BLaER1 treated with 17β-estradiol and CSF1 and Interleukin-3, amounts not matched to agents 10 nM and 100 nM (cell line): ENCODE data around the gene ADGRD1.

Source experiments
- H3K27ac ChIP-seq, 11 experiments: shearing (Covaris generic); formaldehyde crosslinking; 2 replicates each; pipeline ENCODE4 v1.8.1; 2022
- H3K27me3 ChIP-seq, 11 experiments: shearing (Covaris generic); formaldehyde crosslinking; 2 replicates each; pipeline ENCODE4 v1.8.1; 2022
- H3K36me3 ChIP-seq, 11 experiments: shearing (Covaris generic); formaldehyde crosslinking; 2 replicates each; pipeline ENCODE4 v1.8.1; 2022
- H3K4me1 ChIP-seq, 10 experiments: shearing (Covaris generic); formaldehyde crosslinking; 2 replicates each; pipeline ENCODE4 v1.8.1; 2022
- H3K4me2 ChIP-seq, 11 experiments: shearing (Covaris generic); formaldehyde crosslinking; 2 replicates each; pipeline ENCODE4 v1.8.1; 2022
- H3K4me3 ChIP-seq, 10 experiments: shearing (Covaris generic); formaldehyde crosslinking; 2 replicates each; pipeline ENCODE4 v1.8.1; 2022
- H3K9ac ChIP-seq, 11 experiments: shearing (Covaris generic); formaldehyde crosslinking; 2 replicates each; pipeline ENCODE4 v1.8.1; 2022
- H3K9me3 ChIP-seq, 11 experiments: shearing (Covaris generic); formaldehyde crosslinking; replicated peaks in 1 of 11; 2 replicates each; pipeline ENCODE4 v1.8.1; 2022
- H4K20me1 ChIP-seq, 11 experiments: shearing (Covaris generic); formaldehyde crosslinking; 2 replicates each; pipeline ENCODE4 v1.8.1; 2022
- Cebpa-rat ChIP-seq, 11 experiments: shearing (Covaris generic); IDR thresholded peaks; 2 replicates each; pipeline ENCODE4 v1.8.1; 2022

Gene ADGRD1

DNA sequence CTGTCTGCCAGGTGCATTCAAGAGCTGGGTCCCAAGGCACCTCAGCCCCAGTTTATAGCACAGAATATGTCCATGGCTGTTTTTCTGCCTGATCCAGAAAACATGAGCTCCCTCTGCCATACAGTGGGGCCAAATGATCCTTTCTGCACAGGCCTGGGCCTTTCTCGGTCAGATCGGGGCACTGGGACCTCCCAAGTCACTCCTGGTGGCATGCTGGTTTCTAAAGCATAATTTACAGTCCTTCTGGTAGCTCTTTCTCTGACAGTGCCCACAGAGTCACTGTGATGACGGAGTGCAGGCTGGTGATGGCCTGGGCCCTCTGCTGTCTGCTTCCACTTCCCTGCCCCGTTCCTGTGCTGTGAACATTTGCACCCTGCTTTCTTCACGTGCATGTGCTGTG is 99.2 kb downstream of the ADGRD1 start:
- H3K4me3 ChIP-seq: no peak overlapping the region
- TF ChIP-seq Cebpa-rat (IDR thresholded peaks at IDR 0.05): no peak
- peak overlapping the region in 1 of 11 experiments; percentile 14; a peak in 1 of 22 replicates for H3K9ac ChIP-seq
- peak overlapping the region in 1 of 11 experiments; percentile 12; a peak in 1 of 22 replicates for H3K27ac ChIP-seq
- no peaks in the 10 kb centered on the region for H4K20me1 ChIP-seq
- peaks cover 45 to 100% (median 99%) of the 10 kb centered on the region in 10 experiments for H3K4me1 ChIP-seq
- peak overlapping the region in 8 of 11 experiments; percentile 34 to 95 (median 80); a peak in 15 of 22 replicates for H3K4me2 ChIP-seq
- H3K9me3 ChIP-seq: peaks cover 0 to 8% (median 0%) of the 10 kb centered on the region in 11 experiments; a peak in 2 of 22 replicates
- no peaks in the 10 kb centered on the region for H3K36me3 ChIP-seq
- H3K27me3 ChIP-seq: peaks cover 0 to 40% (median 4%) of the 10 kb centered on the region in 11 experiments; a peak in 10 of 22 replicates

GRCh38 chr12:131053567-131053966 is 99.9 kb downstream of the ADGRD1 start:
- Histone ChIP-seq H3K9me3 (peaks cover 0 to 8% (median 0%) of the 10 kb centered on the region in 11 experiments; a peak in 2 of 22 replicates), H3K36me3 (no peaks in the 10 kb centered on the region), H3K27me3 (peaks cover 0 to 47% (median 7%) of the 10 kb centered on the region in 11 experiments; a peak in 13 of 22 replicates), H3K4me2 (peak overlapping the region in 8 of 11 experiments; percentile 76 to 95 (median 80); a peak in 14 of 22 replicates), H3K4me3 (no peak overlapping the region), H4K20me1 (no peaks in the 10 kb centered on the region), H3K27ac (no peak overlapping the region), H3K9ac (no peak overlapping the region), H3K4me1 (peaks cover 43 to 100% (median 99%) of the 10 kb centered on the region in 10 experiments)
- no peak for TF ChIP-seq Cebpa-rat (IDR thresholded peaks at IDR 0.05)

GRCh38 chr12:131054345-131055092 is 100.8 kb downstream of the ADGRD1 start:
- H3K9ac ChIP-seq: peak overlapping the region in 2 of 11 experiments; percentile 5 to 68; a peak in 2 of 22 replicates
- no peaks in the 10 kb centered on the region for H3K36me3 ChIP-seq
- H3K4me1 ChIP-seq: peaks cover 33 to 100% (median 99%) of the 10 kb centered on the region in 10 experiments
- TF ChIP-seq Cebpa-rat (IDR thresholded peaks at IDR 0.05): no peak
- H3K9me3 ChIP-seq: peaks cover 0 to 8% (median 0%) of the 10 kb centered on the region in 11 experiments; a peak in 2 of 22 replicates
- H3K27ac ChIP-seq: peak overlapping the region in 2 of 11 experiments; percentile 2 to 92; a peak in 3 of 22 replicates
- peaks cover 0 to 55% (median 11%) of the 10 kb centered on the region in 11 experiments; a peak in 13 of 22 replicates for H3K27me3 ChIP-seq
- H4K20me1 ChIP-seq: no peaks in the 10 kb centered on the region
- peak overlapping the region in 9 of 11 experiments; percentile 21 to 95 (median 80); a peak in 17 of 22 replicates for H3K4me2 ChIP-seq
- H3K4me3 ChIP-seq: no peak overlapping the region; a peak in 1 of 20 replicates

- Histone ChIP-seq H3K9ac (peak overlapping the region in 2 of 11 experiments; percentile 5 to 68; a peak in 3 of 22 replicates), H3K36me3 (no peaks in the 10 kb centered on the region), H3K27me3 (peaks cover 0 to 61% (median 11%) of the 10 kb centered on the region in 11 experiments; a peak in 13 of 22 replicates), H4K20me1 (no peaks in the 10 kb centered on the region), H3K27ac (peak overlapping the region in 3 of 11 experiments; percentile 17 to 92 (median 56); a peak in 3 of 22 replicates), H3K9me3 (peaks cover 0 to 8% (median 0%) of the 10 kb centered on the region in 11 experiments; a peak in 2 of 22 replicates), H3K4me3 (no peak overlapping the region), H3K4me1 (peaks cover 31 to 100% (median 99%) of the 10 kb centered on the region in 10 experiments), H3K4me2 (peak overlapping the region in 9 of 11 experiments; percentile 10 to 95 (median 80); a peak in 17 of 22 replicates)
- TF ChIP-seq Cebpa-rat (IDR thresholded peaks at IDR 0.05): no peak
These were observed 101.4 kb downstream of the ADGRD1 start for GRCh38 chr12:131055093-131055465.

- peaks cover 0 to 67% (median 11%) of the 10 kb centered on the region in 11 experiments; a peak in 13 of 22 replicates for H3K27me3 ChIP-seq
- H3K4me1 ChIP-seq: peaks cover 33 to 100% (median 99%) of the 10 kb centered on the region in 10 experiments
- no peak overlapping the region for H3K4me3 ChIP-seq
- H3K36me3 ChIP-seq: no peaks in the 10 kb centered on the region
- H3K4me2 ChIP-seq: peak overlapping the region in 10 of 11 experiments; percentile 74 to 95 (median 80); a peak in 18 of 22 replicates
- H3K9ac ChIP-seq: peak overlapping the region in 4 of 11 experiments; percentile 7 to 68 (median 26); a peak in 6 of 22 replicates
- no peaks in the 10 kb centered on the region for H4K20me1 ChIP-seq
- H3K27ac ChIP-seq: peak overlapping the region in 4 of 11 experiments; percentile 17 to 92 (median 58); a peak in 6 of 22 replicates
- TF ChIP-seq Cebpa-rat (IDR thresholded peaks at IDR 0.05): no peak
- H3K9me3 ChIP-seq: peaks cover 0 to 3% (median 0%) of the 10 kb centered on the region in 11 experiments; a peak in 2 of 22 replicates
These were observed 102.0 kb downstream of the ADGRD1 start for GRCh38 chr12:131055596-131056233.

GRCh38 chr12:131056626-131057025 is 102.9 kb downstream of the ADGRD1 start:
- H3K27ac ChIP-seq: peak overlapping the region in 4 of 11 experiments; percentile 7 to 92 (median 58); a peak in 5 of 22 replicates
- H3K4me3 ChIP-seq: no peak overlapping the region
- peaks cover 0 to 67% (median 11%) of the 10 kb centered on the region in 11 experiments; a peak in 13 of 22 replicates for H3K27me3 ChIP-seq
- peak overlapping the region in 4 of 11 experiments; percentile 51 to 68 (median 63); a peak in 5 of 22 replicates for H3K9ac ChIP-seq
- no peaks in the 10 kb centered on the region for H4K20me1 ChIP-seq
- peaks cover 42 to 100% (median 100%) of the 10 kb centered on the region in 10 experiments for H3K4me1 ChIP-seq
- no peak for TF ChIP-seq Cebpa-rat (IDR thresholded peaks at IDR 0.05)
- H3K9me3 ChIP-seq: peaks cover 0 to 3% (median under 1%) of the 10 kb centered on the region in 11 experiments; a peak in 6 of 22 replicates
- H3K4me2 ChIP-seq: peak overlapping the region; percentile 47 to 95 (median 80); a peak in 20 of 22 replicates
- no peaks in the 10 kb centered on the region for H3K36me3 ChIP-seq

DNA sequence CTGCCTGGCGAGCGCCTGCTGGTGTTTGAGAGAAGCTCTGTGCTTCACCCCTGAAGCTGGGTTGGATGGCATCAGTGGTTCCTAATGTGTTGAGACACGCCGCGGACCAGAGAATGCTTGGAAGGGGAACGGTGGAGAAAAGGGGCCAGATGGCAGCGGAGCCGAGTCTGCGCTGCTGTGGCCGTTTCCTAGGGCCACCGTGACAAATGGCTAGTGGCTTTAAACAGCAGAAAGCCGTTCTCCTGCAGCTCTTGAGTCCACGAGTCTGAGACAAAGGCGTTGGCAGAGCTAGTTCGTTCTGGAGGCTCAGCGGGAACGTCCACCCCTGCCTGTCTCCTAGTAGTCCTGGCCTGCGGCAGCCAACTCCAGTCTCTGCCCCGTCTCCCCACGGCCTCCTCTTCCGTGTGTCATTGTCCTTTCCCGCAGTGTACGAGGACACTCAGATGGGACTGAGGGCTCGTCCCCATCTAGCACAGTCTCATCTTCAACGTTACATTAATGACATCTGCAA is 103.6 kb downstream of the ADGRD1 start:
- Histone ChIP-seq H3K36me3 (no peaks in the 10 kb centered on the region), H3K9me3 (peaks cover 0 to 9% (median 7%) of the 10 kb centered on the region in 11 experiments; a peak in 12 of 22 replicates), H3K4me3 (peak overlapping the region in 2 of 10 experiments; percentile 18 to 24; a peak in 3 of 20 replicates), H3K27me3 (peaks cover 0 to 67% (median 11%) of the 10 kb centered on the region in 11 experiments; a peak in 13 of 22 replicates), H4K20me1 (no peaks in the 10 kb centered on the region), H3K4me1 (peaks cover 44 to 100% (median 100%) of the 10 kb centered on the region in 10 experiments), H3K4me2 (peak overlapping the region; percentile 47 to 95 (median 80)), H3K9ac (peak overlapping the region in 4 of 11 experiments; percentile 51 to 68 (median 63); a peak in 9 of 22 replicates), H3K27ac (peak overlapping the region in 5 of 11 experiments; percentile 24 to 92 (median 59); a peak in 9 of 22 replicates)
- TF ChIP-seq Cebpa-rat (IDR thresholded peaks at IDR 0.05): no peak
